Neural progenitor cell (in vitro differentiated cells): Measurements from ENCODE around the gene CERK. TPM values are rescaled to one million over a fixed set of nuclear protein-coding genes. Genes with fewer than 3 reads are reported as not detected.

Experiments
- DNase-seq: peaks from one replicate; pipeline ENCODE4 v3.0.0-alpha.2; 2016; ENCODE audit warnings: low spot score
- H2AFZ ChIP-seq: fragments of 200-600 bp; sonication (generic); replicated peaks from 2 replicates; pipeline ENCODE4 v1.6.1; 2016; ENCODE audit warnings: antibody characterized with exemption
- H3F3A ChIP-seq: fragments of 200-600 bp; sonication (generic); 2 replicates; pipeline ENCODE4 v1.6.1; 2016; ENCODE audit warnings: antibody characterized with exemption, low read depth
- H3K27ac ChIP-seq: fragments of 200-600 bp; sonication (generic); 2 replicates; pipeline ENCODE4 v1.5.1; 2016; ENCODE audit warnings: mild to moderate bottlenecking
- H3K27me3 ChIP-seq: fragments of 200-600 bp; sonication (generic); 2 replicates; pipeline ENCODE4 v1.6.1; 2016; ENCODE audit warnings: mild to moderate bottlenecking, moderate library complexity
- H3K36me3 ChIP-seq: fragments of 200-600 bp; sonication (generic); 2 replicates; pipeline ENCODE4 v1.5.1; 2016
- H3K4me1 ChIP-seq: fragments of 200-600 bp; sonication (generic); 2 replicates; pipeline ENCODE4 v1.6.1; 2016; ENCODE audit warnings: mixed run types
- H3K4me2 ChIP-seq: fragments of 200-600 bp; sonication (generic); 2 replicates; pipeline ENCODE4 v1.6.1; 2016
- H3K4me3 ChIP-seq: fragments of 200-600 bp; sonication (generic); 2 replicates; pipeline ENCODE4 v1.5.1; 2016
- H3K79me2 ChIP-seq: fragments of 200-600 bp; sonication (generic); 2 replicates; pipeline ENCODE4 v1.6.1; 2016; ENCODE audit warnings: low read depth
- H3K9ac ChIP-seq: fragments of 200-600 bp; sonication (generic); 2 replicates; pipeline ENCODE4 v1.6.1; 2016
- H3K9me3 ChIP-seq: fragments of 200-600 bp; sonication (generic); 2 replicates; pipeline ENCODE4 v1.5.1; 2016; ENCODE audit warnings: low read depth
- H4K20me1 ChIP-seq: fragments of 200-600 bp; sonication (generic); 2 replicates; pipeline ENCODE4 v1.6.1; 2016; ENCODE audit warnings: low read depth
- H3K27ac Mint-ChIP-seq: 3 replicates; pipeline ENCODE4 v1.8.0; 2021; ENCODE audit warnings: mixed read lengths
- H3K27me3 Mint-ChIP-seq: 2 replicates; pipeline ENCODE4 v1.8.0; 2022; ENCODE audit warnings: low read depth, mild to moderate bottlenecking, inconsistent platforms, moderate library complexity, mixed read lengths; ENCODE audit not compliant: insufficient read depth
- H3K36me3 Mint-ChIP-seq: 3 replicates; pipeline ENCODE4 v1.8.0; 2021; ENCODE audit warnings: mixed read lengths
- H3K4me1 Mint-ChIP-seq: 3 replicates; pipeline ENCODE4 v1.8.0; 2021; ENCODE audit warnings: mixed read lengths
- H3K4me3 Mint-ChIP-seq: 3 replicates; pipeline ENCODE4 v1.8.0; 2021; ENCODE audit warnings: mild to moderate bottlenecking, moderate library complexity, mixed read lengths
- H3K9me3 Mint-ChIP-seq: 3 replicates; pipeline ENCODE4 v1.8.0; 2020; ENCODE audit warnings: mixed read lengths
- CTCF ChIP-seq: fragments of 200-600 bp; sonication (generic); IDR thresholded peaks from 2 replicates; pipeline ENCODE4 v1.5.1; 2017; ENCODE audit warnings: antibody characterized with exemption, mild to moderate bottlenecking
- EZH2 ChIP-seq: fragments of 200-600 bp; sonication (generic); IDR thresholded peaks from 2 replicates; pipeline ENCODE4 v1.6.1; 2017; ENCODE audit warnings: antibody characterized with exemption, mild to moderate bottlenecking, moderate library complexity
- EZH2phosphoT487 ChIP-seq: fragments of 200-600 bp; sonication (generic); IDR thresholded peaks from 2 replicates; pipeline ENCODE4 v1.6.1; 2017; ENCODE audit warnings: antibody characterized with exemption
- total RNA-seq: library from RNA; depleted of rRNA; stranded (reverse); fragments of >200 nt; gene quantifications from 2 replicates; pipeline ENCODE4 v1.2.3, GENCODE V29; 2015; ENCODE audit warnings: low replicate concordance

Gene CERK
- total RNA-seq, 1 donor from 2014 or later = 53.6 TPM

GRCh38 chr22:46714550-46714949 is 23.5 kb downstream of the CERK start:
- Histone ChIP-seq H2AFZ (no peak overlapping the region), H3K4me2 (no peak overlapping the region)
- H3K27ac Mint-ChIP-seq = no peak overlapping the region

GRCh38 chr22:46712288-46712687 is 25.8 kb downstream of the CERK start:
- no peaks in the 10 kb centered on the region for H3K27me3 Mint-ChIP-seq
- H3K36me3 ChIP-seq = no peaks in the 10 kb centered on the region

More at GRCh38 chr22:46714550-46714949, 23.5 kb downstream of the CERK start:
- Histone ChIP-seq H4K20me1 (peaks cover 8% of the 10 kb centered on the region), H3K4me3 (no peak overlapping the region), H3K9me3 (no peaks in the 10 kb centered on the region), H3K9ac (no peak overlapping the region), H3K27ac (no peak overlapping the region), H3F3A (no peaks in the 10 kb centered on the region), H3K27me3 (no peaks in the 10 kb centered on the region), H3K4me1 (no peaks in the 10 kb centered on the region), H3K79me2 (no peaks in the 10 kb centered on the region), H3K36me3 (no peaks in the 10 kb centered on the region)
- no peak for DNase-seq
- H3K27me3 Mint-ChIP-seq = peaks cover 4% of the 10 kb centered on the region
- TF ChIP-seq CTCF (no peak), EZH2phosphoT487 (no peak), EZH2 (no peak)
- peaks cover 38% of the 10 kb centered on the region for H3K36me3 Mint-ChIP-seq
- H3K4me1 Mint-ChIP-seq = no peaks in the 10 kb centered on the region
- no peaks in the 10 kb centered on the region for H3K9me3 Mint-ChIP-seq
- H3K4me3 Mint-ChIP-seq = no peak overlapping the region

GRCh38 chr22:46710806-46711205 is 27.2 kb downstream of the CERK start:
- no peak overlapping the region for H3K9ac ChIP-seq
- no peaks in the 10 kb centered on the region for H3K9me3 Mint-ChIP-seq
- TF ChIP-seq CTCF = no peak
- no peaks in the 10 kb centered on the region for H3K79me2 ChIP-seq
- H3F3A ChIP-seq = no peaks in the 10 kb centered on the region
- H3K27me3 Mint-ChIP-seq = no peaks in the 10 kb centered on the region
- H3K9me3 ChIP-seq = no peaks in the 10 kb centered on the region
- no peak for DNase-seq
- H3K4me2 ChIP-seq = no peak overlapping the region
- no peak overlapping the region for H3K27ac Mint-ChIP-seq
- peaks cover 7% of the 10 kb centered on the region for H4K20me1 ChIP-seq
- no peak overlapping the region for H3K4me3 ChIP-seq
- no peaks in the 10 kb centered on the region for H3K4me1 Mint-ChIP-seq
- no peak overlapping the region for H3K27ac ChIP-seq
- H3K36me3 ChIP-seq = no peaks in the 10 kb centered on the region
- no peaks in the 10 kb centered on the region for H3K4me1 ChIP-seq
- no peak overlapping the region for H3K4me3 Mint-ChIP-seq
- H3K27me3 ChIP-seq = no peaks in the 10 kb centered on the region
- H3K36me3 Mint-ChIP-seq = peaks cover 48% of the 10 kb centered on the region
- H2AFZ ChIP-seq = no peak overlapping the region

More at GRCh38 chr22:46712288-46712687, 25.8 kb downstream of the CERK start:
- no peak overlapping the region for H3K9ac ChIP-seq
- DNase-seq = no peak
- no peaks in the 10 kb centered on the region for H3K9me3 ChIP-seq
- no peak overlapping the region for H3K4me3 ChIP-seq
- H3K27me3 ChIP-seq = no peaks in the 10 kb centered on the region
- H3F3A ChIP-seq = no peaks in the 10 kb centered on the region
- no peak for TF ChIP-seq CTCF
- TF ChIP-seq EZH2phosphoT487 = no peak
- no peak for TF ChIP-seq EZH2
- no peaks in the 10 kb centered on the region for H3K4me1 ChIP-seq
- Mint-ChIP-seq H3K27ac (no peak overlapping the region), H3K4me3 (no peak overlapping the region), H3K36me3 (peaks cover 41% of the 10 kb centered on the region), H3K4me1 (no peaks in the 10 kb centered on the region), H3K9me3 (no peaks in the 10 kb centered on the region)
- H3K27ac ChIP-seq = no peak overlapping the region
- no peaks in the 10 kb centered on the region for H3K79me2 ChIP-seq
- no peak overlapping the region for H3K4me2 ChIP-seq
- no peak overlapping the region for H2AFZ ChIP-seq
- H4K20me1 ChIP-seq = peaks cover 8% of the 10 kb centered on the region
